Stimulated activated CD8-positive, alpha-beta memory T cell treated with anti-CD3 and anti-CD28 coated beads, Interleukin-7, amount 100 ng/mL, for 48 hours (primary cell): Measurements from ENCODE around the gene MCU.
"Not testable (repeated sequence)": the region's sequence is repeated elsewhere in the genome, so short reads cannot be mapped to it uniquely, and the experiment has no call there.

Experiments used
- DNase-seq, 2 donors: peaks; one replicate each; pipeline ENCODE4 v3.0.0-alpha.2; 2020; ENCODE audit warnings: low read depth in 1 of 2; ENCODE audit errors: extremely low read depth in 1 of 2

Gene MCU

DNA sequence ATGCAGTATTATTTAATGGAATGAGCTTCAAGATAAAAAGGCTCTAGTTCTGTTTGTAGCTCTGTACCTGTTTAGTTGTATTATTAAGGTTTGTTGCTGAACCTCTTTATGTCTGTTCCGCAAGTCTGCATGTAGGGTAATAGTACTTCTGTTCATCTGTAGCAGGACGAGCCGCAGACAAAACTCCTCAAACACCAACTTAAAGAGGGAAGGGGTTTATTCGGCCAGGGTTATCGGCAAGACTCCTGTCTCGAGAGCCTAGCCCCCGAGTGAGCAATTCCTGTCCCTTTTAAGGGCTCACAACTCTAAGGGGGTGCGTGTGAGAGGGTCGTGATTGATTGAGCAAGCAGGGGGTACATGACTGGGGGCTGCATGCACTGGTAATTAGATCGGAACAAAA, 67.0 kb downstream of the MCU start:
- DNase-seq = not testable (repeated sequence)

GRCh38 chr10:72759584-72759983, 67.6 kb downstream of the MCU start:
- no peak for DNase-seq

DNA sequence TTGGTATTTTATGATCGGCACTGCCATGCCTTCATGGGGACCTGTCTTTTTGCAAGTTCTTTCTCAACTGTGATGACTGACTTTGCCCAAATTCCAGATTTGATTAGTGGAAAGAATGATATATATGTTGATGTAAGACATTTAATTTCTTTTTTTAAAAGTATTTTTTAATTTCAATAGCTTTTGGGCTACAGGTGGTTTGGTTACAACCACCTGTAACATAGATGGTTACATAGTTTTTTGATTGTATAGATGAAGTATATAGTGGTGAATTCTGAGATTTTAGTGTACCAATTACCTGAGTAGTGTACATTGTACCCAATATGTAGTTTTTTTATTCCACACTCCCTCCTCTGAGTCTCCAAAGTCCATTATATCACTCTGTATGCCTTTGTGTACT, 69.6 kb downstream of the MCU start:
- DNase-seq = no peak

GRCh38 chr10:72762042-72762441, 70.1 kb downstream of the MCU start:
- no peak for DNase-seq

DNA sequence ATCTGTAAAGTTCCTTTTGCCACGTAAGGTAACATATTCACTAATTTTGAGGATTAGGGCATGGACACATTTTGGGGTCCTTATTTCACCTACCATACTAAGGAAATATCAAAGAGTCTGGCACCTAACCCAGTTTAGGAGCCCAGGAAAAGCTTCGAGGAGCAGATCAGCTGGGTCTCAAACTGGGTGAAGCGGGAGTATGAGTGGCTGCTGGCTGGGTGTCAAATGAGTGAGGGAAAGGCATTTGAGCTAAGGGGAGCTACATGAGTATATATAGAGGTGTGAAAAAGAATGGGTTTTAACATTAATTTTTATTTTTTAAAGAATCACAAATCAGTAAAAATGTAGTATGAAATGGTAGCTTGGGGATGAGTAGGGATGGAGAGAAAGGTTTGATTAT, 71.3 kb downstream of the MCU start:
- DNase-seq = no peak

GRCh38 chr10:72764151-72764550, 72.2 kb downstream of the MCU start:
- DNase-seq = no peak

GRCh38 chr10:72765051-72765745, 73.3 kb downstream of the MCU start:
- DNase-seq = no peak

- DNase-seq = not testable (repeated sequence)
These were observed 79.3 kb downstream of the MCU start for GRCh38 chr10:72771195-72771594.

- no peak for DNase-seq
These were observed 80.1 kb downstream of the MCU start for GRCh38 chr10:72772031-72772430.

DNA sequence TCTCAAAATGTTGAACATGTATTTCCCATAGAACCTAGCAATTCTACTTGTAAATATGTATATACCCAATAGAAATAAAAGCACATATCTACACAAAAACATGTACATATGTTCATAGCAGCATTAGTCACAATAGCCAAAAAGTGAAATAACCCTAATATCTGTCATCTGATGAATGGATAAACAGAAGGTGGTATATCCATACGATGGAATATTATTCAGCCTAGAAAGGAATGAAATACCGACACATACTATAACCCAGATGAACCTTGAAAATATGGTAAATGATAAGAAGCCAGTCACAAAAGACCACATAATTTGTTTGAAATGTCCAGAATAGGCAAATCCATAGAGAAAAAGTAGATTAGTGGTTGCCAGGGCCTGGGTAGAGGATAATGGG, 87.9 kb downstream of the MCU start:
- DNase-seq = no peak

GRCh38 chr10:72782649-72783330, 90.8 kb downstream of the MCU start:
- no peak for DNase-seq

- no peak for DNase-seq
These were observed 91.5 kb downstream of the MCU start for GRCh38 chr10:72783410-72783833.

GRCh38 chr10:72784551-72785351, 92.8 kb downstream of the MCU start:
- no peak for DNase-seq

DNA sequence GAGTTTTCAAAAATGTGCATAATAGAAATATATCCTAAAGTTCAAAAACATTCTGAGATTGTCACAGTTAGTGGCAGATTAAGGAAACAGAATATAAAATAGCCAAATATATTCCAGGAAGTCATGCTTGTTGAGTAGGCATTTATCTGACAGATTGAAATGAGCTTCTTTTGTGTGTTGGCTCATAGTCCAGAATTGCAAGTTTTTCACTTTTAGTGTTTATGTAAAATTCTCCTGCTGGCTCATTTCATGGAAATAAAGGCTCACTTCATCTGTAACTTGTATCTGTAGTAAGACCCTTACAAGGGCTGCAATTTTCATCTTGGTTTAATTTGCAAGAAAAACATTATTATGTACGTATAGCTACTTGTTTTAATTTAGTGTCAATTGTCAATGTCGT, 93.5 kb downstream of the MCU start:
- DNase-seq = no peak

GRCh38 chr10:72790216-72790990, 98.5 kb downstream of the MCU start:
- no peak for DNase-seq

DNA sequence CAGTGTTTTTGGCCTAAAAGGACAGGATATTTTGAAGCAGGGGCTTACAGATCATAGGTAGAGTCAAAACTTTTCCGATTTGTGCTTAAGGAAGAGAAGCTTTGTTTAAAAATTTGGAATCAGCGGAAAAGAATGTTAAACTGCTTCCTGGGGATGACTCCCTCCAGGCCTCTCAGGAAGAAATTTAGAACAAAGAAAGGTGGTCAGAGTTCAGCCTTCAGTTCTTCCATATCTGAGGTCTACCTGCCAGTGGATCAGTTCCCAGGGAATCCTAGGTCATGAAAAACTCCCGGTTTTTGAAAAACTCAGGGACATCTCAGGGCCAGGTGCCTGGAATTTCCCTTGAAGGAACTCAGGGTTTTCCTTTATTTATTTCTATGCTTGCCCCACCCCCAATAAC, 100.3 kb downstream of the MCU start:
- no peak for DNase-seq

DNA sequence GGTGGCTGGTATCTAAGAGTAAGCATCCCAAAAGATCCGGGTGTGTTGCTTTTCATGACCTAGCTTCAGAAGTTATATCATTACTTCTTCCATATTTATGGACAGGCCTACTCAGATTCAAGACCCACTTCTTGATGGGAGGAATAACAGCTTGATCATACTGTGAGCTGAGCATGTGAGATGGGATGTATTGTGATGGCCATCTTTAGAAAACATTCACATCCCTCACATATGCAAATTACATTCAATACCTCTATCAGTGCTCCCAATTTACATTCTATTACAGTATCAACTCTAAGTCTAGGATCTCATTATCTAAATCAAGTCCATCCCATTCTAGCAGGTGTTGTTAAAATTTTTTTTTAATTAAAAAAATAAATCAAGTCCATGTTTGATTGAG, 101.8 kb downstream of the MCU start:
- no peak for DNase-seq

GRCh38 chr10:72794260-72794659, 102.3 kb downstream of the MCU start:
- no peak for DNase-seq

GRCh38 chr10:72796042-72796441, 104.1 kb downstream of the MCU start:
- DNase-seq = no peak

- no peak for DNase-seq
These were observed 104.6 kb downstream of the MCU start for GRCh38 chr10:72796538-72796937.
